GM23338 (cell line): ENCODE data around the gene UXS1. TPM values are rescaled to one million over a fixed set of nuclear protein-coding genes. Genes with fewer than 3 reads are reported as not detected.

Experiments
- ATAC-seq: fragments of 200-7000 bp; cut with Tn5 transposase; 3 replicates; pipeline ENCODE4 v1.9.1; 2020
- DNase-seq: peaks from one replicate; pipeline ENCODE4 v3.0.0-alpha.2; 2015; ENCODE audit warnings: low spot score
- H2AFZ ChIP-seq: fragments of 200-600 bp; sonication (generic); 2 replicates; pipeline ENCODE4 v1.8.0; 2016; ENCODE audit warnings: antibody characterized with exemption, mild to moderate bottlenecking, moderate library complexity
- H3F3A ChIP-seq: fragments of 200-600 bp; sonication (generic); replicated peaks from 2 replicates; pipeline ENCODE4 v1.8.0; 2017; ENCODE audit warnings: antibody characterized with exemption, mixed run types, low read depth
- H3K27ac ChIP-seq: fragments of 200-600 bp; sonication (generic); 2 replicates; pipeline ENCODE4 v1.6.1; 2016; ENCODE audit warnings: low read depth
- H3K27me3 ChIP-seq: fragments of 200-600 bp; sonication (generic); 2 replicates; pipeline ENCODE4 v1.8.0; 2016; ENCODE audit warnings: mild to moderate bottlenecking, mixed run types, moderate library complexity; ENCODE audit not compliant: insufficient read depth
- H3K36me3 ChIP-seq: fragments of 200-600 bp; sonication (generic); 2 replicates; pipeline ENCODE4 v1.8.0; 2016; ENCODE audit warnings: mild to moderate bottlenecking; ENCODE audit not compliant: insufficient read depth
- H3K4me1 ChIP-seq: fragments of 200-600 bp; sonication (generic); 2 replicates; pipeline ENCODE4 v1.8.0; 2016; ENCODE audit warnings: mild to moderate bottlenecking, moderate library complexity; ENCODE audit not compliant: insufficient read depth
- H3K4me2 ChIP-seq: fragments of 200-600 bp; sonication (generic); 2 replicates; pipeline ENCODE4 v1.7.1; 2017; ENCODE audit warnings: mixed run types
- H3K4me3 ChIP-seq: fragments of 200-600 bp; sonication (generic); 2 replicates; pipeline ENCODE4 v1.6.1; 2016; ENCODE audit warnings: mixed run types
- H3K79me2 ChIP-seq: fragments of 200-600 bp; sonication (generic); replicated peaks from 2 replicates; pipeline ENCODE4 v1.8.0; 2017; ENCODE audit warnings: mild to moderate bottlenecking; ENCODE audit not compliant: insufficient read depth
- H3K9me2 ChIP-seq: fragments of 200-600 bp; sonication (generic); 2 replicates; pipeline ENCODE4 v1.8.0; 2017; ENCODE audit not compliant: insufficient read depth
- H4K20me1 ChIP-seq: fragments of 200-600 bp; sonication (generic); replicated peaks from 2 replicates; pipeline ENCODE4 v1.8.0; 2017; ENCODE audit warnings: mild to moderate bottlenecking; ENCODE audit not compliant: insufficient read depth
- H3K27ac Mint-ChIP-seq: 2 replicates; pipeline ENCODE4 v1.8.0; 2020; ENCODE audit warnings: inconsistent platforms, mild to moderate bottlenecking, moderate library complexity, mixed read lengths
- H3K27me3 Mint-ChIP-seq: 3 replicates; pipeline ENCODE4 v1.8.0; 2022; ENCODE audit warnings: low read depth, mild to moderate bottlenecking, moderate library complexity, mixed read lengths, inconsistent platforms; ENCODE audit not compliant: insufficient read depth, poor library complexity
- H3K36me3 Mint-ChIP-seq: 3 replicates; pipeline ENCODE4 v1.8.0; 2021; ENCODE audit warnings: low read depth, mild to moderate bottlenecking, inconsistent platforms, moderate library complexity, mixed read lengths
- H3K4me1 Mint-ChIP-seq: 3 replicates; pipeline ENCODE4 v1.8.0; 2020; ENCODE audit warnings: mild to moderate bottlenecking, inconsistent platforms, mixed read lengths
- H3K4me3 Mint-ChIP-seq: 3 replicates; pipeline ENCODE4 v1.8.0; 2021; ENCODE audit warnings: moderate library complexity, mild to moderate bottlenecking, inconsistent platforms, mixed read lengths
- H3K9me3 Mint-ChIP-seq: 3 replicates; pipeline ENCODE4 v1.8.0; 2020; ENCODE audit warnings: moderate library complexity, mild to moderate bottlenecking, inconsistent platforms, mixed read lengths
- CREB1 ChIP-seq: fragments of 250-450 bp; sonication (Bioruptor Pico); IDR thresholded peaks from 2 replicates; pipeline ENCODE4 v1.5.0; 2020; ENCODE audit warnings: low read depth, mild to moderate bottlenecking, moderate library complexity
- CTCF ChIP-seq, 2 experiments: fragments of 200-600 bp in 1 of 2; sonication (generic) in 1 of 2; conservative IDR thresholded peaks; 2 replicates each; pipeline versions ENCODE4 v1.5.1 to v1.6.1; 2016 to 2017; ENCODE audit warnings: antibody characterized with exemption in 2 of 2, low read depth in 2 of 2, mild to moderate bottlenecking in 2 of 2, moderate library complexity in 1 of 2
- EZH2 ChIP-seq: fragments of 200-600 bp; sonication (generic); IDR thresholded peaks from one replicate; pipeline ENCODE4 v1.8.0; 2017; ENCODE audit warnings: antibody characterized with exemption, mild to moderate bottlenecking, low read depth; ENCODE audit not compliant: unreplicated experiment
- EZH2phosphoT487 ChIP-seq: fragments of 200-600 bp; sonication (generic); IDR thresholded peaks from one replicate; pipeline ENCODE4 v1.8.1; 2018; ENCODE audit warnings: antibody characterized with exemption; ENCODE audit not compliant: unreplicated experiment
- JUNB ChIP-seq: IDR thresholded peaks from one replicate; pipeline ENCODE4 v1.6.1; 2016; ENCODE audit warnings: antibody characterized with exemption; ENCODE audit not compliant: unreplicated experiment
- NANOG ChIP-seq: IDR thresholded peaks from 2 replicates; pipeline ENCODE4 v1.6.1; 2016; ENCODE audit warnings: antibody characterized with exemption, borderline replicate concordance
- POLR2AphosphoS5 ChIP-seq: IDR thresholded peaks from 2 replicates; pipeline ENCODE4 v1.6.1; 2016; ENCODE audit warnings: antibody characterized with exemption, low read depth
- REST ChIP-seq: IDR thresholded peaks from one replicate; pipeline ENCODE4 v1.6.1; 2018; ENCODE audit warnings: antibody characterized with exemption; ENCODE audit not compliant: unreplicated experiment
- STAT1 ChIP-seq: IDR thresholded peaks from one replicate; pipeline ENCODE4 v1.6.1; 2016; ENCODE audit warnings: antibody characterized with exemption; ENCODE audit not compliant: unreplicated experiment
- ZNF331 ChIP-seq: fragments of 250-450 bp; sonication (Bioruptor Pico); IDR thresholded peaks from 2 replicates; pipeline ENCODE4 v1.5.0; 2020; ENCODE audit warnings: low read depth, mild to moderate bottlenecking, moderate library complexity
- polyA plus RNA-seq: library from polyadenylated mRNA; unstranded; fragments of >200 nt; fragmentation: Nextera tagmentation; extraction: Ambion mirVana; gene quantifications from 2 replicates; pipeline ENCODE4 v1.2.1, GENCODE V29; 2016
- total RNA-seq: library from RNA; depleted of rRNA; stranded (reverse); fragments of >200 nt; shearing (Covaris generic); gene quantifications from 2 replicates; pipeline ENCODE4 v1.2.3, GENCODE V29; 2014

UXS1 gene
- total and polyA plus RNA-seq, 2 experiments from 2014 or later, result 48.7 to 131 TPM

GRCh38 chr2:106142683-106143082 is 51.4 kb downstream of the UXS1 start:
- H3K27ac ChIP-seq, result no peak overlapping the region
- Mint-ChIP-seq H3K27me3 (peaks cover 3% of the 10 kb centered on the region), H3K36me3 (peaks cover 43% of the 10 kb centered on the region), H3K9me3 (no peaks in the 10 kb centered on the region; the same call in 2 of the 3 replicates), H3K27ac (no peak overlapping the region), H3K4me1 (peaks cover 36% of the 10 kb centered on the region), H3K4me3 (no peak overlapping the region)
- H3K36me3 ChIP-seq, result peaks cover 9% of the 10 kb centered on the region; the same call in 1 of the 2 replicates
- DNase-seq, result no peak
- TF ChIP-seq ZNF331 (CRISPR knock-in tag) (no peak), JUNB (no peak), CTCF (conservative IDR thresholded peaks at IDR 0.05; ENCODE audit: low read depth in 2 of 2) (no peak)
- H3K9me2 ChIP-seq, result no peaks in the 10 kb centered on the region
- no peak for ATAC-seq
- peaks cover 58% of the 10 kb centered on the region for H3K79me2 ChIP-seq
- no peak overlapping the region for H3K4me3 ChIP-seq
- peaks cover 21% of the 10 kb centered on the region; the same call in 1 of the 2 replicates for H3K4me1 ChIP-seq
- H4K20me1 ChIP-seq, result peaks cover 16% of the 10 kb centered on the region; the same call in 1 of the 2 replicates
- no peak overlapping the region for H2AFZ ChIP-seq
- no peaks in the 10 kb centered on the region for H3F3A ChIP-seq
- no peaks in the 10 kb centered on the region for H3K27me3 ChIP-seq
- H3K4me2 ChIP-seq, result no peak overlapping the region

- Histone ChIP-seq H3K27me3 (no peaks in the 10 kb centered on the region), H3K4me1 (peaks cover 21% of the 10 kb centered on the region; the same call in 1 of the 2 replicates), H3F3A (no peaks in the 10 kb centered on the region), H3K79me2 (peaks cover 67% of the 10 kb centered on the region), H3K4me2 (no peak overlapping the region), H4K20me1 (peaks cover 14% of the 10 kb centered on the region; the same call in 1 of the 2 replicates), H2AFZ (no peak overlapping the region), H3K27ac (peak overlapping the region; percentile 66; the same call in 1 of the 2 replicates), H3K36me3 (peaks cover 9% of the 10 kb centered on the region; the same call in 1 of the 2 replicates), H3K9me2 (no peaks in the 10 kb centered on the region), H3K4me3 (no peak overlapping the region)
- Mint-ChIP-seq H3K9me3 (peaks cover 4% of the 10 kb centered on the region; the same call in 1 of the 3 replicates), H3K4me3 (no peak overlapping the region), H3K27me3 (peaks cover 3% of the 10 kb centered on the region), H3K36me3 (peaks cover 49% of the 10 kb centered on the region), H3K4me1 (peaks cover 34% of the 10 kb centered on the region), H3K27ac (no peak overlapping the region)
- ATAC-seq, result no peak
- no peak for DNase-seq
- no peak for TF ChIP-seq EZH2phosphoT487
- TF ChIP-seq REST, result no peak
- no peak for TF ChIP-seq CTCF (conservative IDR thresholded peaks at IDR 0.05; ENCODE audit: low read depth in 2 of 2)
- TF ChIP-seq CREB1 (CRISPR knock-in tag), result no peak
- TF ChIP-seq NANOG, result no peak
- no peak for TF ChIP-seq JUNB
- TF ChIP-seq EZH2, result no peak
- TF ChIP-seq POLR2AphosphoS5, result no peak
- TF ChIP-seq STAT1, result no peak
These were observed 53.2 kb downstream of the UXS1 start for GRCh38 chr2:106140913-106141312.
